NCI-H526 treated with DMSO at 0.1 percent for 48 hours (cell line): ENCODE results near the gene NR2F1-AS1.
"Not testable (repeated sequence)": the region's sequence is repeated elsewhere in the genome, so short reads cannot be mapped to it uniquely, and the experiment has no call there.

ENCODE experiments used
- DNase-seq: peaks from one replicate; lab custom pipeline; 2025; lab: John Stamatoyannopoulos, UW

Gene NR2F1-AS1

DNA sequence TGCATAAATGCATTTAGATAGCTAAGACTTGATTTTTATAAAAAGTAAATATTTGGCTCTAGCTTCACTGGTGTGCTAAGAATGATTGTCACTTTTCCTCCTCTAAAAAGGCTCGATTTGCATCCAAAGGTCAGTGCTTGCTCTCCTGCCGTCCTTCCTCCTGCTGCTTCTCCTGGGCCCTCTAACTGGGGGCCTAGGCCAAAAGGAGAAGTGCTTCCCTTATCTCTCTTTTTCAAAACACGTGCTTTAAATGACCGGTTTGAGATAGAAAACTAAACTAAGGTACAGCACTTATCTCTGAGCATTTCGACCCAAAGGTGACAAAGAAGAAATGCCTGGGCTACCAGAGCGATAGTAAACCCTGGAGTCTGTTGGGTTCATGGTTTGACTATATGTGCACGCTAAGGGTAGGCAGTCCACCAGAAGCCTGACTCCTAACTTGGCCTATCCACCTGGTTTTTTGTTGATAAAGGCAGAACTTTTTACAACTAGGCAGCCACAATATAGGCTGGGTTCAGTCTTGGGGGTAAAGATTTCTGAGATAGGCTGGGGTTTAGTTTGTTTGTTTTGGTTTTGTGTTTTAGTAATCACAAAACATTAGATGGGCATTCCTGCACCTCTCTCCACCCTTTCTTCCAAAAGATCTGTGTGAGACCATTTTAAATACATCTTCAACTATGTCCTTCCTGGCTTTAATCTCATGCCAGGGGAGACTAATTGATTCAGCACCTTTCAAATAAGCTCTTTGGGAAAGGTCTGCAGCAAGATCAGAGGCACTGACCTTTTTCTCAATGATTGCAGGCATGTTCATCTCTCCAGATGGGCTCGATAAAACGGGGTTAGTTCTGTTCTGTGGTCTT is 3.8 kb downstream of the NR2F1-AS1 start:
- DNase-seq: no peak

DNA sequence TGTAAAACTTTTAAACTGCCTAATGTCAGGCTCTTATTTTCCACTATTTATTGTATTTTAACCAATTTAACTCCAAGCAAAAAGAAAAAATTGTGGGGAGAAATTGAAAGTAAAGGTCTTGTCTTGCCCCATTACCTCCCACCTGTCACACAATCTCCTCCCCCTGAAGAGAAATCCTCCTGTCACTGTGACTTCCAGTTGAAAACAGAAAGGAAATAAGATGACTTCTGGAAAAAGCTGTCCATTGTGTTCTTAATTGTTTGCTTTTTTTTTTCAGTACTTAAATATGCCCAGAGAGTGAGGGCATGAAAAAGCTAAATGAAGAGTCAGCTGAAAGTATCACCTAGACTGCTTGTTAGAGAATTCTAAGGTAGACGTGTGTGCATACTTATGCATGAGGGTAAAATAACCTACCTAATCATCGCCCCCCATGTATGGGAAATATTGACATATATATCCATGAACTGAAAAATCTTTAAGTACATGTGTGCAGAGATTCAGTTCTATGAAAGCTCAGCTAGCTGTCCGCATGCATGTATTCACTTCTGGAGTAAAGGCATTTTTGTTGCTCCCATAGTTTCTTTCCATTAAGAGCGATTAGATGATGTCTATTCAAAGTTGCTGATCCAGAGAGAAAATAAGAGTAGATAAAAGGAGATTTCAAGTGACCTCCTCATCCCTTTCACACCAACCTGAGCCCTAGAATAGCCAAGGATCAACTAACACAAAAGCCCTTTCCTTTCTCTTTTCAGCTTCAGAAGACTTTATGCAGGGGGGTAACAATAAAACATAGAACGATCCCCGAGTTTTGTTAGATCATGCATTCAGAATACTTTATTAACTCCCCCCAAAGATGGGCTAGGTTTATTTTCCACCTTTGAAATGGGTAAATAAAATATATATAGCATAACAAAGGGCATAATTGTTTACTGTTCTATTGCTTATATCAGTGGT is 5.3 kb downstream of the NR2F1-AS1 start:
- DNase-seq: no peak

DNA sequence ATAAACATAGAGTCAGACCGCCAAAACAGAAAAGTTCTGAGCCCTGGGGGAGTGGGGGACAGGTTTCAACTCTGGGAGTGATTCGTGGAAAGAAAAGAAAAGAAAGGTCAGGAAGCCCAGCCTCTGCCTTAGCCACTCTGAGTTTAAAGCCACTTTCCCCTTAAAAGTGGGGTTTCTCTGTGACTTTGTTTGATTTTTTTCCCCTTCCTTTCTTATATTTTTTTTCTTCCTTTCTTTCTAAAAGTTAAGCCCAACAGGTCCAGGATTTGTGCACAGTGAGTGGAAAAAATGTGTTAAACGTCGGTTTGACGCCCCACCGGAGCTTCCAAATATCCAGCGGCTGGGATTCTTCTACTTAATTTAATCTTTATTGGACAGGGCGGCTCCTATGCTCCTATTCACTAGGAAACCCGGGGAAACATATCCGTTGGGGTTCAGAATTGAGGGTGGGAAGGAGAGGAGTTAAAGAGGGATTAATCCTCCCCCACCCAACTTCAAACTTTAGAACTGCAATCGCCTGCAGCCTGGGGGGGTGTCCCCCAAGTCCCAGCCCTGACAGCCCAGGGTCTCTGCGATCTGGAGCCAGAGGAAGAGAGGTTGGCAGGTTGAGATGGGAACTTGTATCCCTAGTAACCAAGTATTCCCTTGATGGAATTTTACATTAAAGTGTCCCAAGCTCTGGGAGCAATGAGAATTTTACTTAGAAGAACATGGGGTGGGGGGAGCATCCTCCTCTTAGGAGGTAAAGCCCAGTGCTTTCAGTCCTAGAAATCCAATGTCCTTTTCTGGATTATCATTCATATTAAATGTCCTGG is 6.3 kb downstream of the NR2F1-AS1 start:
- no peak for DNase-seq

DNA sequence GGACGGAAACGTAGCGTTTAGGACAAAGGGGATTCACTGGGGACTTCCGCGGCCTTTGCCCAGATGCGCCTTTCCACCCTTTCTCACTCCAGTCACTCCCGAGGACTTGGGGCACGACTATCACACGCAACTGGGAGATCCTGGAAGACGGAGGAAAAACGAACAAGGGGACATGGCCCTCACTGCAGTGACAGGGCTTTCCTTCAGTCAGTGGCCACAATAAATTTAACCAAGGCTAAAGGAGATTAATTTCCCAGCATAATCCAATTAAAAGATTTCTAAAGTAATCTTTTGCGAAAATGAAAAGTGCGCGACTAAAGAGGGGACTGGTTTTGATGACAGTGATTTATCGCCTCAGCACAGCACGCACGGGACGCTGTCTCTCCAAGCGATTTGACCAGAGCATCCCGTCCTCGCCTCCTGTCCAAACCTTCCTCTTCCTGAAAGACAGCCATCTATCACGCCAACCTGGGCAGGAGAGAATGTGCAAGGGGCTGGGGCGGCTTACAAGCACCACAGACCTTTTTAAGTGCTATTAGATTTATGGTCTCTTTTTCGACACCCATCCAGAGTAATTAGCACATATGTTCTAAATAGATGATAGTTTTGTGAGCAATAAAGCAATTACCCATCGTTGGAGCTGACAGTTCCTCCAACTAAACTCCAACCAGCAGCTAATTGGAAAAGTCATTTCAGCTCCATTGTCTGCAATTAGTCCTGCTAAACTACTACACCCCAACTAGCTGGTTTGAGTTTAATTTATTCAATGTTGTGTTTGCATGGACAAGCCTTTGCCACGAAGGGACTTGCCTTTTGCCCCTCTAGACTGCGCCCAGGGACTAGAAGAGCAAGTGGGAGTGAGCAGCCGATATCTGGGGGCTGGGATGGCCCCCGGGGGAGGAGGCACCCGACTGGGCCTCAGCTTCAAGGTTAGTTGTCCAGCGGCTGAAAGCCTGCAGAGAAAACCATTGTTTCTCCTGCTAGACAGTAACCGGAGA is 7.4 kb downstream of the NR2F1-AS1 start:
- DNase-seq: no peak

DNA sequence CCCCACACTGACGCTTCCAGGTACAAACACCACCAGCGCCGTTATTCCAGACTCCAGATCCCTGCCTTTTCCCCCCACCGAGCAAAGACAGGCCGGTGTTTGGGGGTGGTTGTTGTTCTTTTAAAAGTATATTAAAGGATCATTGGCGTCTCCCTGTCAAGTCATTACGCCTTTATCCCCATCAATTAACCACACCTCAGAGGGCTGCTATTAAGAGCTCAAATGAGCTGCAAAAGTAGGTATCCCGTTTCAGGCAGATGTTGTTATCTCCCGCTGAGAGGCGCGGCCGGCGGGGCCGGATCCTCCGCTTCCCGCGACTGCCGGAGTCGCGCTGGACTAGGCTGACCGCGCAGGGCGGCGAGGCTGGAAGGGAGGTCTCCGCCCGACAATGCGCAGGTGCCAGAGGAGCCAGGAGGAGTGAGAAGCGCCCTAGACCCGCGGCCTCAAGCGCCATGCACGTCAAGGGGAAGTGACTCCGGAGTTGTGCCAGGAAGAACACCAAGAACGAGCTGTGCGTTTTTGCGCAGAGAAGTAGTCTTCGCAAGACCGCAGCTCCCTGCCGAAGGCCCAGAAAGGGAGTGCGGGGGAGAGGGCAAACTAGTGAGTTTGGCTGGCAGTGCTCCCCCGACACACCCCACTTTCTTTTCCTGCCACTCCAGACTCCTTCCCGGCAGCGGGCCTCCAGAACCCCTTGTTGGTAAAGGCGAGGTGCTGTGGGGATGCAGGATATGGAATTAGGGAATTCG is 8.2 kb downstream of the NR2F1-AS1 start:
- DNase-seq: no peak

DNA sequence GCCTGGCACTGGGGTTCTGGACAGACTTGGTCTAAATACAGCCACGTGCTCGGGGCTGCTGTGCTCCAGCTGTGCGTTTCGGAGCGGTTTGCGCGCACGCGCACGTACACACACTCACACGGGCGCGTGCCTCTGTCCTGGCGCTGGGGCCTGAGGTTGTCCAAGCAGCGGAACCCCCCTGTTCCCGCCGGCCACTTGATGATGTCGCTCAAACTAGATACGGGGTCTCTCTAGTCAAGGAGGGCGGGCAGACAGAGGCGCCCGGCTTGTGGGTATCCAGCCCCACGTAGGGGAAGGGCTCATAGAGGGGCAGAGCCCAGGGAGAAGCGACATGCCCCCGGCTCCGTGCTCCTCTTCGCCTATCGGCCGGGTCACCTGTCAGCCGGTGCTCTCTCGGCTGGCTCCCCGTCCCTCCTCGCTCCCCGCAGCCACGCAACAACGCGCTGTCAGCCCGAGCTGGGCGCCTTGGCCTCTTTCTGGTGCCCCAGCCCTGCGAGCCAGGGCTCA is 8.9 kb downstream of the NR2F1-AS1 start:
- DNase-seq: no peak

DNA sequence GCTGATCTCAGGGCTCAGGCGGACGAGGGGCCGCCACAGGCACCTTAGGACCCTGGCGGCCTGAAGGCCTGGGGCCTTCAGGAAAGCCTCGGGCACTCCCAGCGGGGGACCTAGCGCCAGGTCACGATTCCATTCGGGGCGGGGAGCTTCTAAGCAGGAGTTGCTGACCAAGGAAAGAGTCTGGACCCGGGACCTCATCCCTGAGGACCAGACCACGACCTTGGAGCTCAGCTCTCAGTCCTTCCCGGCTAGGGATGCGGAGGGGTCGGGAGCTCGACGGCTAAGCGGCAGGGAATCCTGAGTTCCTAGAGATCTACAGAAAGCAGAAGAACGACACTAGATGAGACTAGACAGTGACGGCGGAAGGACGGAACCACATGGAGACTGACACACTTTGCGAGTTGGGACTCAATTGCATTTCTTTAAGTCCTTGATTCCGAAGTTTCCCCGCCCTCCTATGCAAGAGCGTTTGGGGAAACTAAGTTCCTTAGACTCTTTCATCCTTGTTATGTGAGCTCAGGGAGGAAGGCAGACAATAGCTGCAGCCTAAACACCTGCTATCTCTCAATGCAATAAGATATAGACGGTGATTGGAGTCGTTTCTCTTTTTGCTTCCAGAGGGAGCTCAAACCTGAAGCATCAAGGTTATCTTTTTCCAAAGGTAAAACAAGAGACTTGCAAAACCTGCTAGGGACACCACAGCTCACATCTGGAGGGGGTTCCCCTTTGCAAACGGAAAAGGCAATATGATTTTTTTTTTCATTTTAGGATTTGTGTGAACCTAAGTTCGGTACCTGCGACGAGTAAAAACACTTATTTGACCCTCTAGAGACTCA is 9.7 kb downstream of the NR2F1-AS1 start:
- no peak for DNase-seq

DNA sequence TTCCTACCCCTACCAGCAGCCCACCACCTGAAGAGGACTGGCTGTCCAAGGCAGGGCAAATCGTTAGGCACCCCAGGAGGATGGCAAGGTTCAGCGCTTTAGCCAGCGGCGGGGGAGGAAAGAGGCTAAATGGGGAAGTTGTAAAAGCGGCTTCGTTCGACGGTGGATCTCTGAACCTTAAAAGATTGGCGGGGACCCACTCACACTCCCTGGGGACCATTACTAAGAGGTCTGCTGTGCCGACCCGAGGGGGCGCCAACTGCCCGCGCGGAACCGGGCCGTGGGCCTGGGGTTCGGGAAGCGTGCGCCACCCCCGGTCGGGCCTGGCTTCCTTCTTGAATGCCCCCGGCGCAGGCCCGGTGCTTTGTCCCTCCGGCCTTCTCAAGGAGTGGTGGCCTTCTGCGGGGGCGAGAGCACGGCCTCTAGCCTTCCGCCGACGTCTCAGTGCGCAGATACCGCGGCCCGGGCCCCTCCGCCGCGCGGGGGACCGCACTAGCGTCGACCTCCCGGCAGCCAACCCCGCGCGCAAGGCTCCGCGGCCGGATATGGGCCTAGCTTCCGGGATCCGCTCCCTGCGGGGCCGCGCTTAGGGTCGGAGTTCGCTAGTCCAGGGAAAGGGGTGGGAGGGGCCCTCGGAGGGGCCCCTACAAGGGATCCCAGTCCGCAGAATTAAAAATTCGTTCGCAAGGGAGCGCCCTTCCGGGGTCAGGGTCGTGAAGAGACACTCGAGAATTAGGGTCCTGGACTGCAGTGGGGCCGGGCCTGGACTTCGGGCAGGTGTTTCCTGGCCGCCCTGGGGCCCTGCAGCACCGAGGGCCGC is 10.5 kb downstream of the NR2F1-AS1 start:
- DNase-seq: no peak

DNA sequence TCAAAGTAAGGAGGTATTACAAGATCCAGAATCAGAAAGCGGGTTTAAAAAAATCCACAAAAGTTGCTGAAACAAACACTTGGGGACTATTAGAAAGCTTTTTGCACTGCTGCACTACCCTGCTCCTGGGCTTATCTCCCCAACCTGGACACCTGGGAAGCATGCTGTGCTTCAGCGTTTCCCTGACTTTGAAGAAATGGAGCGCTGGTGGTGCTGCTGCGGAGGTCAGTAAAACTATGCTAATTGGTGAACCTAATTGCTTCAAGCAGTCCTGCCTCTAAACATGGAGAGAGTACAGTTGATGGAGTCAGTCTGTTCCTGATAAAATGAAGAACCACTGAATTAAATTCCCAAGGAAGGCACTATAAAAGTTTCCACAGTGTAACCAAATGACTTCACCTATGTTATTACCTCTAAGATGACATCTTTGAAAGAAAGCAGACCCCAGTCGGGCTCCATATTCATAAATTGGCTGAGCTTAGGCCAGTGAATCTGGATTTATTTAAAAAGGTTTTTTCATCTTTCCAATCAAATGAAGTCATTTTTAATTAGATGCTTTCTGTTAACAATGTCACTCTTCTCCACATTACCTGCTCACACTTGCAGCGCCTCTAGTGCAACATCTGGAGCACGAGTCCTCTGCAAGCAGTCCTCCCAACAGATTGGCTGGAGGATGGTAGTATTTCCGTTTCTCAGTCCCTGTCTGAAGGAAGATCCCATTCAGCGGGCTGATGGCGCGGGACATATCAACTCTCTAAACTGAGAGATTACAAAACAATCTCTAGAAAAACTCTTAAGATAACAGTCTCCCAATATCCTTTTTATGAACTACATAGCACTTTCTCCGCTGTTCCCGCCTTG is 11.5 kb downstream of the NR2F1-AS1 start:
- no peak for DNase-seq

DNA sequence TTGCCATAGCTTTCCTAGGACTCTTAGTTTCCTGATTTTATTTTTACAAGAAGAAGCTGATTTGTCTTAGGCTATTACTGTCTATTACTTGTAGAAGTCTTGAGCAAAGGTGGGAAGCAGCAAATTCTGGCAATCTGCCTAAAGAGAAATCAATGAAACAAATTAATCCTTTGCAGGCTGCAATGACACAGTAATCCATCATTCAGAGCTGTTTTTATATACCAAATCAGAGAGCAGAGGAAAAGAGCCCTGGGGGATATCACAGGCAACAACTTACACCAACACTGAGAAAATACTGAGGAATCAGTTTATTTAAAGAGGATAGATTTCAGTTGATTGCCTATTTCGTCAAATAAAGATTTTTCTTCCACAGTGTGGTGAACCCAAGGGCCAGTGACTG is 13.6 kb downstream of the NR2F1-AS1 start:
- no peak for DNase-seq

DNA sequence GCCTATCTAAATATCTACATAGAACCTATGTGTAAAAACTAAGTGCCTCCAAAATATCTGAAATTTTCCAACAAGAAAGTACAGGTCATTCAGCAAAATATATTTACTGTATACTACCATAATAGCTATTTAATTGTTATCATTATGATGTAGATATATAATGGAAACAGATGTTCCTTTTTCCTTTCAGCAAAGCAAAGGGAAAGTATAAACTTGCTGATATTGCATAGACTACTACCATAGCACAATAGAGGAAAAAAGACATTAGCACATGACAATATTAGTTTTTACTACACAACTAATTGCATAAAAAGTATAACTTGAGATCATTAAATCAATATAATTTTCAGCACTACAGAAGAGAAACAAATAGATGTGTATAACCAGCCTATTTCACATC is 14.9 kb downstream of the NR2F1-AS1 start:
- no peak for DNase-seq

DNA sequence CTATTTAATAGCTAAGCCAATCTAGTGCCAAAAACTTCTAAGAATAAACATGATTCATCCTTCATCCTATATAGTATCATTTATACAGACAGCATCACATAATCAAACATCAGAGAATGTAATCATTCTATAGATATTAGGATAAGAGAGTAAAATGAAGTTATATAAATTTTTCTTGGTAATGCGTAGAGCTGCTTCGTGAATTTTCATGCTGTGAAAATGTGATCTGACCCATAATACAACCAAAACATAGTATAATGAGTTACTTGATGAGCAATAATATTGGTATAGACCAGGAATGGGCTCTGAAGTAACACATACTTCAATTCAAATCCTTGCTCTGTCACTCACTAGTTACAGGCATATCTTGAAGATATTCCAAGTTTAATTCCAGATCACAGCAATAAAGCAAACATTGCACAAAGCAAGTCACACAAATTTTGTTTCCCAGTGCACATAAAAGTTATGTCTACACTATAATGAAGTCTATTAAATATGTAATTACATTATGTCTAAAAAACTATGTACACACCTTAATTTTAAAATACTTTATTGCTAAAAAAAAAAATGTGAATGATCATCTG is 23.9 kb downstream of the NR2F1-AS1 start:
- DNase-seq: no peak

DNA sequence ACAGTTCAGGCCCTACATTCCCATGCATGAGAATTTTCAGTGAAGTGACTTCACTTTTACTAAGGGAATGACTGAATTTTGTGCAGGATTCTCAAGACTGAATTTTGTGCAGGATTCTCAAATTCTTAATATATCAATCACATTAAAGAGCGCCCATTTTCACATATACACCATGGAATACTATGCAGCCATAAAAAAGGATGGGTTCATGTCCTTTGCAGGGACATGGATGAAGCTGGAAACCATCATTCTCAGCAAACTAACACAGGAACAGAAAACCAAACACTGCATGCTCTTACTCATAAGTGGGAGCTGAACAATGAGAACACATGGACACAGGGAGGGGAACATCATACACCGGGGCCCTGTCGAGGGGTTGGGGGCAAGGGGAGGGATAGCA is 31.4 kb downstream of the NR2F1-AS1 start:
- not testable (repeated sequence) for DNase-seq

DNA sequence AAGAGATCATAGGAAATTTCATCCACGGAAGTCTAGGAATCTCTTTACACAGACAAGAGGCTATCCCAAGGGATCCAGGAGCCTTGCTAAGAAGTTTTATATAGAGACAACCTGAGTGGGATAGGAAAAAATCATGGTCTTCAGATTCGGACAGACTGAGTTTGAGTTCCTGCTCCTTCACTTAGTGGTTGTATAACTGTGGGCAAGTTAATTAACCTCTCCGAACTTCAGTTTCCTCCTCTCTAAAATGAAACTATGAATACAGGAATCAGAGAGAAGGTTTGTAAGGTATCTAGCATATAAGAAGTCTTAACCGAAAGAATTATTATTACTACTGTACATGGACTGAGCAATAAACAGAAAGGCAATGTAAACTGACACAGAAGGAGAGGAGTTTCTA is 35.1 kb downstream of the NR2F1-AS1 start:
- DNase-seq: no peak

DNA sequence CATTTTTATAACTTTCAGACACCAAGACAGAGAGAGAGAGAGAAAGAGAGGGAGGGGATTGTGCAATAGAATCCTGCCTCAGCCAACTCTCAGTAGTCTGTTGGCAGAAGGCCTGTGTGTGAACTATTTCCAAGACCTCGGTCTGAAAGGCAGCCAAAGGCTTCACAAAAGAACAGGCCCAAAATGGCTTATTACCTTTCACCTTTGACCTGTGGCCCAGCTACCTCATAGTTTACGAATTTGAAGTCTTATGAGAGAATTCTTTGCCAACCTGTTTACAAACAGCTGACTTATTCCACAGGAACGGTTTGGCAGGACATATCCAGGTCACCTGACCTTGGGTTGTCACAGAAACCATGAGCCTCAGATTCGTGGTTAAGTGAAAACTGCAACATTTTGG is 48.6 kb downstream of the NR2F1-AS1 start:
- no peak for DNase-seq

DNA sequence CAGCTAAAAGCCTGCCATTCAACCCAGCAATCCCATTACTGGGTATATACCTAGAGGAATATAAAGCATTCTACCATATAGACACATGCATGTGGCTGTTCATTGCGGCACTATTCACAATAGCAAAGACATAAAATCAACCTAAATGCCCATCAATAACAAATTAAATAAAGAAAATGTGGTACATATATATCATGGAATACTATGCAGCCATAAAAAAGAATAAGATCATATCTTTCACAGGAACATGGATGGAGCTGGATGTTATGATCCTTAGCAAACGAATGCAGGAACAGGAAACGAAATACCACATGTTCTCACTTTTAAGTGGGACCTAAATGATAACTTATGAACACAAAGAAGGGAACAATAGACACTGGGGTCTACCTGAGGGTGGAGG is 59.2 kb downstream of the NR2F1-AS1 start:
- not testable (repeated sequence) for DNase-seq

DNA sequence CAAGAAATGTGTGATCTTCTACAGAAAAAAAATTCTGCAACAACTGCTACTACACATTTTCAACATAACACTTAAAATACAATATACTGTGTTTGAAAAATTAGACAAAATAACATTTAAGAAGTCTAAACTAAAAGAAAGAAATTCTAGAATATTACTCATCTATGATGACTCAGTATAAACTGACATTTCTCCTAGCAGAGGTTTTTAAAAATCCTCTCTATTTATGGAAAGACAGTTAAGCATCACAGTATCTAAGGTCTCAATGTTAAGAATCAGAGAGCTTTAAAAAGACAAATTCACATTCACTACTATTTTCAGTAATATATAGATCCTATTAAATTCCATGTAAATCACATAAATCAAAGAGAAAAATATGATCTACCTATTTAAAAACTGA is 61.3 kb downstream of the NR2F1-AS1 start:
- DNase-seq: no peak
